WI38 (cell line): ENCODE results near the gene CEACAM7.

ENCODE experiments used
- H3K4me3 ChIP-seq: 2 replicates; pipeline ENCODE4 v1.5.1; 2011; ENCODE audit warnings: low read depth, mild to moderate bottlenecking, control low read depth, low read length
- CTCF ChIP-seq: IDR thresholded peaks from 2 replicates; pipeline ENCODE4 v1.5.1; 2012; ENCODE audit warnings: low read depth, mild to moderate bottlenecking, control low read depth, low read length

CEACAM7 gene

GRCh38 chr19:41699968-41700323 lies 11.9 kb upstream of the CEACAM7 start:
- no peak overlapping the region for H3K4me3 ChIP-seq
- TF ChIP-seq CTCF = no peak

- no peak for TF ChIP-seq CTCF
- H3K4me3 ChIP-seq = no peak overlapping the region
Measured at GRCh38 chr19:41699231-41699967, 11.3 kb upstream of the CEACAM7 start.

GRCh38 chr19:41698746-41699230 lies 10.7 kb upstream of the CEACAM7 start:
- TF ChIP-seq CTCF = no peak
- H3K4me3 ChIP-seq = no peak overlapping the region

- no peak overlapping the region for H3K4me3 ChIP-seq
- TF ChIP-seq CTCF = no peak
Measured at GRCh38 chr19:41697198-41697855, 9.3 kb upstream of the CEACAM7 start.

GRCh38 chr19:41696402-41697197 lies 8.5 kb upstream of the CEACAM7 start:
- no peak overlapping the region for H3K4me3 ChIP-seq
- no peak for TF ChIP-seq CTCF

- no peak for TF ChIP-seq CTCF
Measured at GRCh38 chr19:41695745-41696144, 7.7 kb upstream of the CEACAM7 start.

More at GRCh38 chr19:41695745-41696144, 7.7 kb upstream of the CEACAM7 start:
- H3K4me3 ChIP-seq = no peak overlapping the region
